Cardiac muscle cell (in vitro differentiated cells and primary cell): ENCODE results near the gene PSPH. TPM values are rescaled to one million over a fixed set of nuclear protein-coding genes. Genes with fewer than 3 reads are reported as not detected.
"Not testable (repeated sequence)": the region's sequence is repeated elsewhere in the genome, so short reads cannot be mapped to it uniquely, and the experiment has no call there.

Experiments used
- DNase-seq, 2 donors: peaks; one replicate each; pipeline versions ENCODE4 v3.0.0 to v3.0.0-alpha.2; 2010 to 2017; ENCODE audit warnings: low read depth in 1 of 2, low spot score in 1 of 2
- H3K27ac ChIP-seq: fragments of 200-600 bp; sonication (generic); 2 replicates; pipeline ENCODE4 v1.5.1; 2016
- H3K27me3 ChIP-seq: fragments of 200-600 bp; sonication (generic); 2 replicates; pipeline ENCODE4 v1.6.0; 2016; ENCODE audit warnings: control low read depth
- H3K36me3 ChIP-seq: fragments of 200-600 bp; sonication (generic); 2 replicates; pipeline ENCODE4 v1.5.1; 2016; ENCODE audit warnings: control low read depth
- H3K4me1 ChIP-seq: fragments of 200-600 bp; sonication (generic); 2 replicates; pipeline ENCODE4 v1.8.1; 2017; ENCODE audit warnings: low read depth, mild to moderate bottlenecking, mixed run types
- H3K4me3 ChIP-seq: fragments of 200-600 bp; sonication (generic); 2 replicates; pipeline ENCODE4 v1.5.1; 2016; ENCODE audit warnings: mild to moderate bottlenecking
- H3K9me3 ChIP-seq: fragments of 200-600 bp; sonication (generic); 2 replicates; pipeline ENCODE4 v1.5.1; 2017; ENCODE audit warnings: low read depth, mild to moderate bottlenecking, control low read depth
- polyA plus RNA-seq: library from polyadenylated mRNA; unstranded; fragments of >200 nt; fragmentation: Nextera tagmentation; extraction: Ambion mirVana; gene quantifications from 2 replicates; pipeline ENCODE4 v1.2.1, GENCODE V29; 2016
- total RNA-seq: library from RNA; depleted of rRNA; stranded (reverse); fragments of >200 nt; gene quantifications from 2 replicates; pipeline ENCODE4 v1.2.3, GENCODE V29; 2016
- TF ChIP-seq, protein P1 (sequence below): IDR thresholded peaks from 2 replicates; pipeline ENCODE4 v1.5.1; 2012; ENCODE audit warnings: low read depth, mild to moderate bottlenecking, low read length

PSPH gene
- total and polyA plus RNA-seq, 2 experiments from 2014 or later: 37.7 to 64.8 TPM

DNA sequence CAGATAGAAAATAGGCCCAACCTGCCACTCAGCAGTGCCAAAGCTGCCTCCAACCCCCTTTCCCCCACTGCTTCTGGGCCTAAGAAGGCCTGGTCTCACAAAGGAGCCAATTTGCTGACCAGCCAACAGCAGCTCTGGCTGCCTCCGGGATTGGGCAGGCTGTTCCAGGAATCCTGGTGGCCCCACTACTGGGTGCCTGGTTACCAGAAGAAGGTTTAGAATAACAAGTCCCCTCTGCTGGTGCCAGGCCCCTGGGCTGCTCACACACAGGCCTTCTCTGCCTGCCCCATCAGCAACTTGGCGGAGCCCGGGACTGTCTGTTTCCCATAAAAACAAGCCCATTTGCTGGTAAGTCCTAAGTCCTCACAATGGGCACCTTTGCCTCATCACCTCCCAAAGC, 40.3 kb upstream of the PSPH start:
- TF ChIP-seq, protein P1, sequence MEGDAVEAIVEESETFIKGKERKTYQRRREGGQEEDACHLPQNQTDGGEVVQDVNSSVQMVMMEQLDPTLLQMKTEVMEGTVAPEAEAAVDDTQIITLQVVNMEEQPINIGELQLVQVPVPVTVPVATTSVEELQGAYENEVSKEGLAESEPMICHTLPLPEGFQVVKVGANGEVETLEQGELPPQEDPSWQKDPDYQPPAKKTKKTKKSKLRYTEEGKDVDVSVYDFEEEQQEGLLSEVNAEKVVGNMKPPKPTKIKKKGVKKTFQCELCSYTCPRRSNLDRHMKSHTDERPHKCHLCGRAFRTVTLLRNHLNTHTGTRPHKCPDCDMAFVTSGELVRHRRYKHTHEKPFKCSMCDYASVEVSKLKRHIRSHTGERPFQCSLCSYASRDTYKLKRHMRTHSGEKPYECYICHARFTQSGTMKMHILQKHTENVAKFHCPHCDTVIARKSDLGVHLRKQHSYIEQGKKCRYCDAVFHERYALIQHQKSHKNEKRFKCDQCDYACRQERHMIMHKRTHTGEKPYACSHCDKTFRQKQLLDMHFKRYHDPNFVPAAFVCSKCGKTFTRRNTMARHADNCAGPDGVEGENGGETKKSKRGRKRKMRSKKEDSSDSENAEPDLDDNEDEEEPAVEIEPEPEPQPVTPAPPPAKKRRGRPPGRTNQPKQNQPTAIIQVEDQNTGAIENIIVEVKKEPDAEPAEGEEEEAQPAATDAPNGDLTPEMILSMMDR: no peak
- Histone ChIP-seq H3K9me3 (no peaks in the 10 kb centered on the region), H3K27me3 (no peaks in the 10 kb centered on the region), H3K27ac (no peak overlapping the region), H3K4me3 (no peak overlapping the region), H3K4me1 (no peaks in the 10 kb centered on the region), H3K36me3 (no peaks in the 10 kb centered on the region)
- peak in 1 of 2 donors; percentile 8 for DNase-seq

DNA sequence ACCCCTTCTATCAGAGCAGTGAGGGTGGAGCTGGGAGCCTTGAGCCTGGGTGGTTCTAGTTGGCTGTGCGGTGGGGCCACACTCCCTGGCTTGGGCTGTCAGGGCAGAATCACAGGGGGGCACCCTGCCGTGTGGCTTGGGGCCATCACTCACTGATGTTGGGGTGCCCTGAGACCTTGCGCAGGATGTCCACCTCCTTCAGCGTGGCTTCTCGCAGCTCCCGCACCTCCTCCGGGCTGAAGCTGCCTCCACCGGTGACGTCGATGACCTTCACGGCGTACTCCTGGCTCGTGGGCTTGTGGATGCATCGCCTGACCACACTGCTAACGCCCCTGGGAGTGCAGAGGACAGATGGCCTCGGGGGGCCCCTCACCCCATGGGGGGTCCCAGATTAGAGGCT, 36.2 kb upstream of the PSPH start:
- TF ChIP-seq, protein P1: no peak
- no peaks in the 10 kb centered on the region for H3K36me3 ChIP-seq
- no peaks in the 10 kb centered on the region for H3K4me1 ChIP-seq
- H3K27me3 ChIP-seq: no peaks in the 10 kb centered on the region
- no peaks in the 10 kb centered on the region for H3K9me3 ChIP-seq
- DNase-seq: no peak
- no peak overlapping the region for H3K4me3 ChIP-seq
- no peak overlapping the region for H3K27ac ChIP-seq

DNA sequence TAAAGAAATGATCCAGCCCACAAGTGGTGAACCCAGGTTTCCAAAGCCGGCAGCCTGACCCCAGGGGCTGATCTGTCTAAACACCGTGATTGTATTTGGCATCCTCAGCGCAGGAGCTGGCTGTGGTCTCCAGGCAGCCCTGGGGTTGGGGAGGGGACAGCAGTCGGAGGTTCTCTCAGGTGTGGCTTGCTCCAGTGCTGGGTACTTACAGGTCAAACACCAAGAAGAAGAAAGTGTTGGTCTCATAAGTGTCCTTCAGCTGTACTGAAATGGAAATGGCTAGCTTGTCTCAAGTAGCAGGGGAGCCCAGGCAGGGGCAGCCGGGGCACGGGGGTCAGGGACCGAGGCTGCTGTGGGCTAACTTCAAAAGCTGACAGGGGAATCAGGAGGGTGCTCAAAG, 35.5 kb upstream of the PSPH start:
- DNase-seq: no peak
- Histone ChIP-seq H3K9me3 (no peaks in the 10 kb centered on the region), H3K27ac (no peak overlapping the region), H3K27me3 (no peaks in the 10 kb centered on the region), H3K4me3 (no peak overlapping the region), H3K4me1 (no peaks in the 10 kb centered on the region), H3K36me3 (no peaks in the 10 kb centered on the region)
- TF ChIP-seq, protein P1: no peak

DNA sequence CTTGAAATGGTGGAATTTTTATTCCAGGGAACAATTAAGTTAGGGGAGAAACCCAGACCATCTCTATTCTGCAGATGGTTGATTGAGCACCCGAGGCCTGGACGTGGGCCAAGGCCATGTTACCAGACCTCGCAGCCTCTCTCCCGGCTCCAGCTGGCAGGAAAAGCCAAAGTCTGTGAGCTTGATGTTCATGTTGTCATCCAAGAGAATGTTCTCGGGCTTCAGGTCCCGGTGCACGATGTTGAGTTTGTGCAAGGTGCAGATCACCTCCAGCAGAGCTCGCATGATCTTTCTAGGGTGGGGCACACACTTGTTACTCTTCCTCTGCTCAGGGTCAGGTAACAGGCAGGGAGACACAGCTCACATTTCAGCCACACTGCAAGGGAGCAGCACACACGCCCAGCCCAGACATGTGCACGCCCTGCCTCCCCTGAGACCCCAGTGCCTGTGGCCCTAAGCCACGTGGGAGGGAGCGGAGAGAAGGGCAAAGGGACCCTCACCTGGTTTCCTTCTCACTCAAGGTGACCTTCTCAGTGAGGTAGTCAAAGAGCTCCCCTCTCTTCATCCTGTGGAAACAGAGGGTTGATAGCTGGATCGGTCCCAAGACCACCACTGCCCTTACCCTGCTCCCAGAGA, 32.0 kb upstream of the PSPH start:
- Histone ChIP-seq H3K27ac (no peak overlapping the region), H3K9me3 (no peaks in the 10 kb centered on the region), H3K4me1 (no peaks in the 10 kb centered on the region), H3K4me3 (no peak overlapping the region), H3K36me3 (no peaks in the 10 kb centered on the region), H3K27me3 (no peaks in the 10 kb centered on the region)
- no peak for DNase-seq
- TF ChIP-seq, protein P1: no peak

DNA sequence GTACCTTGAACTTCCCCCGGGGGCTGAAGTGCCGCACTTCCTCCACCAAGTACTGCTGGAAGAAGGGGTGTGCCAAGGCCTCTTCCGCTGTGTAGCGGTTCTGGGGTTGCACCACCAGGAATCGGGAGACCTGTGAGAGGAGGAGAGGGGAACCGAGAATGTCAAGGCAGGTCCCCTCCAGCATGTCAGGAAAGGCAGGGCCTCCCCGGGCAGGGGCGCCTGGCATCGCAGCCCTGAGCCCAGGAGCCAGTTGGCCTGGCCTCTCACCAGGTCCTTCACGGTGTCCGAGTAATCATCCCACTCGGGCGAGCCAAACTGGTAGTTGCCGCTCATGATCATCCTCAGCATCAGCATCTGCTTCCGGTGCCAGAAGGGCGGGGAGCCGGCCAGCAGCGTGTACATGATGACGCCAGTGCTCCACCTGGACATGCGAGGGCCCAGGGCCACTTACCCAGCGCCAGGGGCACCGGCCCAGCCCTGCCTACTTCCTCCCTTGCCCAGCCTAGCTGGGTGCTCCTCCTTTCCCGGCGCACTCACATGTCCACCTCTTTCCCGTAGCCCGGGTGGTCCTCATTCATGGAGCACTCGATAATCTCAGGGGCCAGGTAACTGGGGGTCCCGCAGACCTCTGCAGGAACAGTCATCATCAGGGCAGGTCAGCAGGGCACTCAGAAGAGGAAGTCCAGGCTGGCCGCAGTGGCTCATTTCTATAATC, 30.5 kb upstream of the PSPH start:
- Histone ChIP-seq H3K27ac (no peak overlapping the region), H3K36me3 (no peaks in the 10 kb centered on the region), H3K4me3 (no peak overlapping the region), H3K4me1 (no peaks in the 10 kb centered on the region), H3K27me3 (no peaks in the 10 kb centered on the region), H3K9me3 (no peaks in the 10 kb centered on the region)
- TF ChIP-seq, protein P1: no peak
- no peak for DNase-seq

DNA sequence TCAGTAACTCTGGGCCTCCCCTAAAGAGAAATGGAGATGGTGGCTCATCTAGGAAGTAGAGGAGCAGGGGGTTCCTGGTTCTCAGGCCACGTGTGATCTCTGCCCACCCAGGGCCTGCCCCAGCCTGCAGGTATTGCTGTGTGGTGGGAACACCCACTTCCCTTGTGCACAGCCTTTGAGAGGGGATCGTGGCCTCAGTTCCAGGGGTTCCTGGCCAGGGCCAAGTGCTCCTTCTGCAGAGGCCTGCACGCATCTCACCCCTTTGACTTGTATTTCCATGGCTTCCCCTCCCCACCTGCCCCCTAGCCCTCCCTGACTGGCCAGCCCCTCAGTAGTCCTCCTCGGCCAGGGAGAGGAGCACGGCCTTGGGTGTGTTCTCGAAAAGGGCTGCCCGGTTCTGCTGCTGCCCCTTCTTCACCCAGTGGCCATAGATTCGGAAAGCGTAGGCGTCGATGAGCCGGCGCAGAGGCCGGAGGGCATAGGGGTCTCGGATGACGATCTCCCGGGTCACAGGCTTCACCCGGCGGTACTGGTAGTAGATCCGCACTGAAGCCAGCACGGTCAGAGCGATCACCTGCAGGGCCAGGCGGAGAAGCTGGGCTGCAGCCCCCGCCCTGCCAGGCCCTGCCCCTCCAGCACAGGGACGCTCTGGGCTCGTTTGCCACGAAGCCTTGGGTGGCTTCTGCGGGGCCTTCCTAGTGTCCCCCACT, 29.6 kb upstream of the PSPH start:
- not testable (repeated sequence) for H3K36me3 ChIP-seq, DNase-seq, H3K27me3 ChIP-seq, H3K4me3 ChIP-seq, H3K4me1 ChIP-seq, H3K9me3 ChIP-seq, H3K27ac ChIP-seq
